K562 (cell line): Measurements from ENCODE around the gene ACHE. TPM values are rescaled to one million over a fixed set of nuclear protein-coding genes. Genes with fewer than 3 reads are reported as not detected.

Experiments
- AFF1 ChIP-seq, 2 experiments: fragments of 450-650 bp; IDR thresholded peaks; 2 replicates each; pipeline ENCODE4 v1.6.1; 2018; ENCODE audit warnings: mild to moderate bottlenecking in 2 of 2, low read depth in 1 of 2; ENCODE audit not compliant: partially characterized antibody in 2 of 2
- ARID2 ChIP-seq: fragments of 450-650 bp; IDR thresholded peaks from 2 replicates; pipeline ENCODE4 v1.6.1; 2017; ENCODE audit warnings: antibody characterized with exemption, mild to moderate bottlenecking
- ARNT ChIP-seq, 2 experiments: fragments of 450-650 bp; IDR thresholded peaks; 2 replicates each; pipeline ENCODE4 v1.6.1; 2016; ENCODE audit warnings: mild to moderate bottlenecking in 1 of 2
- CBFB ChIP-seq: sonication (generic); formaldehyde crosslinking; IDR thresholded peaks from 2 replicates; pipeline ENCODE4 v1.4.0; 2020; ENCODE audit warnings: mild to moderate bottlenecking, missing genetic modification reagents
- DNMT1 ChIP-seq: fragments of 450-650 bp; IDR thresholded peaks from 2 replicates; pipeline ENCODE4 v1.6.1; 2016; ENCODE audit warnings: antibody characterized with exemption, mild to moderate bottlenecking
- ETS2 ChIP-seq: IDR thresholded peaks from 2 replicates; pipeline ENCODE4 v1.6.1; 2016; ENCODE audit warnings: borderline replicate concordance, missing genetic modification characterization, mild to moderate bottlenecking, moderate library complexity, missing compliant biosample characterization; ENCODE audit not compliant: poor library complexity, severe bottlenecking
- GMEB1 ChIP-seq: fragments of 250-450 bp; sonication (Bioruptor Pico); IDR thresholded peaks from 2 replicates; pipeline ENCODE4 v1.4.0; 2020; ENCODE audit warnings: mild to moderate bottlenecking
- MLLT1 ChIP-seq, 2 experiments: fragments of 450-650 bp; IDR thresholded peaks; 2 replicates each; pipeline ENCODE4 v1.6.1; 2016
- PRPF4 ChIP-seq: fragments of 200-400 bp; formaldehyde crosslinking; IDR thresholded peaks from one replicate; pipeline ENCODE4 v1.6.1; 2017; ENCODE audit warnings: low read length, low read depth, mild to moderate bottlenecking; ENCODE audit not compliant: insufficient read depth, poor library complexity, severe bottlenecking
- RBBP5 ChIP-seq: fragments of 200-600 bp; sonication (generic); IDR thresholded peaks from 2 replicates; pipeline ENCODE4 v1.6.1; 2012; ENCODE audit warnings: borderline replicate concordance, mild to moderate bottlenecking, low read length, control low read depth, inconsistent platforms; ENCODE audit not compliant: insufficient read depth, poor library complexity, severe bottlenecking
- SNIP1 ChIP-seq: fragments of 450-650 bp; IDR thresholded peaks from 2 replicates; pipeline ENCODE4 v1.7.1; 2017; ENCODE audit warnings: low read depth, mild to moderate bottlenecking
- XRCC5 ChIP-seq: fragments of 200-400 bp; formaldehyde crosslinking; IDR thresholded peaks from 2 replicates; pipeline ENCODE4 v1.6.1; 2017; ENCODE audit warnings: low read depth, mild to moderate bottlenecking, low read length
- ZNF263 ChIP-seq: sonication (generic); formaldehyde crosslinking; IDR thresholded peaks from 2 replicates; pipeline ENCODE4 v1.8.0; 2022; ENCODE audit warnings: mild to moderate bottlenecking, missing genetic modification reagents, borderline replicate concordance
- ZNF347 ChIP-seq: fragments of 450-650 bp; formaldehyde crosslinking; IDR thresholded peaks from 2 replicates; pipeline ENCODE4 v1.4.0; 2020; ENCODE audit warnings: low read depth, mild to moderate bottlenecking, moderate library complexity
- ZNF717 ChIP-seq: fragments of 250-450 bp; sonication (Bioruptor Pico); IDR thresholded peaks from 2 replicates; pipeline ENCODE4 v1.5.0; 2021
- ZNF778 ChIP-seq: fragments of 450-650 bp; formaldehyde crosslinking; IDR thresholded peaks from 2 replicates; pipeline ENCODE4 v1.4.0; 2020; ENCODE audit warnings: mild to moderate bottlenecking, moderate library complexity
- polyA plus RNA-seq, 8 experiments: library from polyadenylated mRNA; depleted of rRNA in 4 of 8; stranded (reverse) in 5 of 8; unstranded in 3 of 8; fragments of >200 nt; fragmentation: Nextera tagmentation in 2 of 8; fragmentation: Illumina TruSeq in 1 of 8; extraction: Ambion mirVana in 2 of 8; extraction: Trizol in 1 of 8; gene quantifications; 2 replicates each; pipeline versions ENCODE4 v1.2.1 to v1.2.3, GENCODE V29; 2011 to 2014; ENCODE audit warnings: inconsistent platforms in 1 of 8, missing spikeins in 1 of 8
- total RNA-seq, 7 experiments: library from RNA; depleted of rRNA in 6 of 7; stranded (reverse); fragments of >200 nt in 6 of 7; fragmentation: Illumina TruSeq in 2 of 7; extraction: Trizol in 2 of 7; gene quantifications; 2 replicates each; pipeline versions ENCODE4 v1.2.1 to v1.2.3, GENCODE V29; 2011 to 2021; ENCODE audit warnings: low replicate concordance in 1 of 7

Gene ACHE
- total and polyA plus RNA-seq, 9 of the 15 experiments (the other 6 are each of a cell fraction or from before 2014, with no cell fraction given) = 0.04 to 8.8 (median 1.9) TPM

DNA sequence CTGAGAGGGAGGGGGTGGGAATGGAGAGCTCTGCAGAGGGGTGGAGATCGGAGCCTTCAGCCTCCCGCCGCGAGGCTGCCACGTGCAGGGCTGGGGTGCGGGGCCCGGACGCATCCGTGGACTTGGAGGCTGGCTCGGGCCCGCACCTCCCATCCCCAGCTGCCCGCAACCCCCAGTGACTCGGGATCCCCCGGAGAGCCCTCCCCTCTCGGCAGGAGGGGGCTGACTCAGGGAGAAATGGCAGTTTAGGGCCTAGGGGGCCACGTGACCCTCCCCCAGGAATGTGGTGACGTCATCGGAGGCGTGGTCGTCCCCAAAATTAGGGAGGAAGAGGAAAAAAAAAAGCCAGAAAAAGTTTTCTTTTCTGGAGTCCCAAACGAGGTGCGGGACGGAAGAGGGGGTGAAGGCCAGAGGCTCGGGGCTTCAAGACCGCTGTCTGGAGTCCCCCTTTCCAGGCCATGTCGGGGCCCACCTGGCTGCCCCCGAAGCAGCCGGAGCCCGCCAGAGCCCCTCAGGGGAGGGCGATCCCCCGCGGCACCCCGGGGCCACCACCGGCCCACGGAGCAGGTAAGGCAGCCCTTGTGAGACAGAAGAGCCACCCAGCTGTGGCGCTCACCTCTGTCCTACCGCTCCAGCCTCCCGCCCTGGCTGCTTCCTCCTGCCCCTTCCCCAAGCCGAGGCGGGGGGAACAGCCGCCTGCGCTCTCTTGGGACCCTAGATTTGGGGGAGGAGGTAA is 28.5 kb downstream of the ACHE start, which contains the start of gene TRIP6 (continued):
- TF ChIP-seq ARNT (IDR thresholded peaks at IDR 0.05) = no peak; a peak in 1 of 4 replicates
- TF ChIP-seq ZNF347 = no peak
- TF ChIP-seq ETS2 (tag) = no peak
- no peak for TF ChIP-seq ZNF778
- TF ChIP-seq AFF1 (IDR thresholded peaks at IDR 0.05; ENCODE audit: low read depth in 1 of 2, partially characterized antibody in 2 of 2) = peak in 1 of 2 experiments; percentile 48
- no peak for TF ChIP-seq CBFB (CRISPR knock-in tag)
- peak in 1 of 2 experiments; percentile 55; a peak in 1 of 4 replicates for TF ChIP-seq MLLT1 (IDR thresholded peaks at IDR 0.05)
- no peak for TF ChIP-seq DNMT1
- no peak for TF ChIP-seq SNIP1
- no peak for TF ChIP-seq ARID2
- TF ChIP-seq XRCC5 = peak; percentile 68; the same call in 1 of the 2 replicates
- no peak for TF ChIP-seq PRPF4
- TF ChIP-seq GMEB1 (CRISPR knock-in tag) = no peak
- TF ChIP-seq RBBP5 = no peak
- peak; percentile 10; the same call in 1 of the 2 replicates for TF ChIP-seq ZNF263 (CRISPR knock-in tag)
- no peak for TF ChIP-seq ZNF717
